ENCODE results near the gene NCOA7.
"Not testable (repeated sequence)": the region's sequence is repeated elsewhere in the genome, so short reads cannot be mapped to it uniquely, and the experiment has no call there.

- not testable (repeated sequence) for TF ChIP-seq FOXA1 (IDR thresholded peaks at IDR 0.05); CTCF (IDR thresholded peaks at IDR 0.05; ENCODE audit: low read depth, low read length, missing input control); GABPA (IDR thresholded peaks at IDR 0.05 in 1 of 2, conservative IDR thresholded peaks at IDR 0.05 in 1 of 2); EGR1 (IDR thresholded peaks at IDR 0.05; ENCODE audit: low read depth in 2 of 2); SP1 (IDR thresholded peaks at IDR 0.05); HNF4A (conservative IDR thresholded peaks at IDR 0.05); HNF4G (IDR thresholded peaks at IDR 0.05); ZBTB33 (IDR thresholded peaks at IDR 0.05); RAD21 (IDR thresholded peaks at IDR 0.05); MAX (IDR thresholded peaks at IDR 0.05); TAF1 (conservative IDR thresholded peaks at IDR 0.05)
- TF ChIP-seq, protein P1, sequence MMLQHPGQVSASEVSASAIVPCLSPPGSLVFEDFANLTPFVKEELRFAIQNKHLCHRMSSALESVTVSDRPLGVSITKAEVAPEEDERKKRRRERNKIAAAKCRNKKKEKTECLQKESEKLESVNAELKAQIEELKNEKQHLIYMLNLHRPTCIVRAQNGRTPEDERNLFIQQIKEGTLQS (IDR thresholded peaks at IDR 0.05): not testable (repeated sequence)
- TF ChIP-seq, protein P2, sequence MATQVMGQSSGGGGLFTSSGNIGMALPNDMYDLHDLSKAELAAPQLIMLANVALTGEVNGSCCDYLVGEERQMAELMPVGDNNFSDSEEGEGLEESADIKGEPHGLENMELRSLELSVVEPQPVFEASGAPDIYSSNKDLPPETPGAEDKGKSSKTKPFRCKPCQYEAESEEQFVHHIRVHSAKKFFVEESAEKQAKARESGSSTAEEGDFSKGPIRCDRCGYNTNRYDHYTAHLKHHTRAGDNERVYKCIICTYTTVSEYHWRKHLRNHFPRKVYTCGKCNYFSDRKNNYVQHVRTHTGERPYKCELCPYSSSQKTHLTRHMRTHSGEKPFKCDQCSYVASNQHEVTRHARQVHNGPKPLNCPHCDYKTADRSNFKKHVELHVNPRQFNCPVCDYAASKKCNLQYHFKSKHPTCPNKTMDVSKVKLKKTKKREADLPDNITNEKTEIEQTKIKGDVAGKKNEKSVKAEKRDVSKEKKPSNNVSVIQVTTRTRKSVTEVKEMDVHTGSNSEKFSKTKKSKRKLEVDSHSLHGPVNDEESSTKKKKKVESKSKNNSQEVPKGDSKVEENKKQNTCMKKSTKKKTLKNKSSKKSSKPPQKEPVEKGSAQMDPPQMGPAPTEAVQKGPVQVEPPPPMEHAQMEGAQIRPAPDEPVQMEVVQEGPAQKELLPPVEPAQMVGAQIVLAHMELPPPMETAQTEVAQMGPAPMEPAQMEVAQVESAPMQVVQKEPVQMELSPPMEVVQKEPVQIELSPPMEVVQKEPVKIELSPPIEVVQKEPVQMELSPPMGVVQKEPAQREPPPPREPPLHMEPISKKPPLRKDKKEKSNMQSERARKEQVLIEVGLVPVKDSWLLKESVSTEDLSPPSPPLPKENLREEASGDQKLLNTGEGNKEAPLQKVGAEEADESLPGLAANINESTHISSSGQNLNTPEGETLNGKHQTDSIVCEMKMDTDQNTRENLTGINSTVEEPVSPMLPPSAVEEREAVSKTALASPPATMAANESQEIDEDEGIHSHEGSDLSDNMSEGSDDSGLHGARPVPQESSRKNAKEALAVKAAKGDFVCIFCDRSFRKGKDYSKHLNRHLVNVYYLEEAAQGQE (IDR thresholded peaks at IDR 0.05): not testable (repeated sequence)
These were observed 14.2 kb downstream of the NCOA7 start for GRCh38 chr6:125804866-125805425.

Data from liver (tissue), 3 donors.